HCT116 (cell line): ENCODE results near the gene EVA1A.

Experiments used
- CBX3 ChIP-seq: IDR thresholded peaks from 2 replicates; pipeline ENCODE4 v1.6.1; 2012; ENCODE audit warnings: low read depth
- CTCF ChIP-seq, 3 experiments: fragments of 200-600 bp in 1 of 3; sonication (generic) in 1 of 3; IDR thresholded peaks in 2 of 3; conservative IDR thresholded peaks in 1 of 3; 2 replicates each; pipeline ENCODE4 v1.5.1; 2012 to 2017; ENCODE audit warnings: low read depth in 2 of 3, low read length in 2 of 3, antibody characterized with exemption in 1 of 3, borderline replicate concordance in 1 of 3, control low read depth in 1 of 3, mild to moderate bottlenecking in 1 of 3, mixed read lengths in 1 of 3, mixed run types in 1 of 3, moderate library complexity in 1 of 3; ENCODE audit not compliant: insufficient read depth in 1 of 3
- EGR1 ChIP-seq: IDR thresholded peaks from 2 replicates; pipeline ENCODE4 v1.6.1; 2012; ENCODE audit warnings: low read depth
- EZH2 ChIP-seq: fragments of 200-600 bp; sonication (generic); IDR thresholded peaks from 2 replicates; pipeline ENCODE4 v1.6.1; 2017; ENCODE audit warnings: antibody characterized with exemption, mixed run types
- POLR2A ChIP-seq: IDR thresholded peaks from 2 replicates; pipeline ENCODE4 v1.7.0; 2011; ENCODE audit warnings: borderline replicate concordance; ENCODE audit not compliant: insufficient read depth, insufficient read length; ENCODE audit errors: extremely low read depth
- POLR2AphosphoS5 ChIP-seq: IDR thresholded peaks from 2 replicates; pipeline ENCODE4 v1.6.1; 2011; ENCODE audit warnings: mild to moderate bottlenecking, low read depth, low read length, moderate library complexity
- RAD21 ChIP-seq: IDR thresholded peaks from 2 replicates; pipeline ENCODE4 v1.6.1; 2012; ENCODE audit warnings: low read depth, mild to moderate bottlenecking
- SIN3A ChIP-seq: IDR thresholded peaks from 2 replicates; pipeline ENCODE4 v1.6.1; 2012; ENCODE audit warnings: low read depth
- SP1 ChIP-seq: IDR thresholded peaks from 2 replicates; pipeline ENCODE4 v1.6.1; 2012; ENCODE audit warnings: low read depth
- SRF ChIP-seq: IDR thresholded peaks from 2 replicates; pipeline ENCODE4 v1.6.1; 2012; ENCODE audit warnings: low read depth
- YY1 ChIP-seq: IDR thresholded peaks from 2 replicates; pipeline ENCODE4 v1.6.1; 2011; ENCODE audit warnings: low read length, low read depth, moderate library complexity, mild to moderate bottlenecking; ENCODE audit not compliant: insufficient replicate concordance; ENCODE audit errors: extremely low read depth
- TF ChIP-seq, protein P1 (sequence below): IDR thresholded peaks from 2 replicates; pipeline ENCODE4 v1.6.1; 2012; ENCODE audit warnings: low read depth
- TF ChIP-seq, protein P2 (sequence below): IDR thresholded peaks from 2 replicates; pipeline ENCODE4 v1.6.1; 2012

DNA sequence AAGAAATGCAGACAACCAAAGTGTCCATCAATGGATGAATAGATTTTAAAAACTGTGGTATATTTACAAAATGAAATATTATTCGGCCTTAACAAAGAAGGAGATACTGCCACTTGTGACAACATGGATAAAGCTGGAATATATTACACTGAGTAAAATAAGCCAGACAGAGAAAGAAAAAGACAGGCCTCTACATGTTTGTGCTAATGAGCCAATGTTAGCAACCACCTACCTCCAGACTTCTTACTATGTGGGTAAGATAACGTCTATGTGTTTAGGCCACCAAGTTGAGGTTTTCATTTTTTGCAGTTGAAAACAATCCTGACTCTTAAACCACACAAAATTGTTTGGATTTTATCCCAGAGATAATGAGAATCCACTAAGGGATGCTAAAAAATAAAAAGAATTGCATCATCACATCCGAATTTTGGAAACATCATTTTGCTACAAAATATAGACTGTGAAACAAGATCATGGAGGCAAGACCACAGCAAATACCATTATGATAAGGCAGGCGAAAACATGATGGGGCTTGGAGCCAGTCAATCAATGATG is 47.0 kb downstream of the EVA1A start:
- no peak for TF ChIP-seq EZH2
- TF ChIP-seq, protein P1, sequence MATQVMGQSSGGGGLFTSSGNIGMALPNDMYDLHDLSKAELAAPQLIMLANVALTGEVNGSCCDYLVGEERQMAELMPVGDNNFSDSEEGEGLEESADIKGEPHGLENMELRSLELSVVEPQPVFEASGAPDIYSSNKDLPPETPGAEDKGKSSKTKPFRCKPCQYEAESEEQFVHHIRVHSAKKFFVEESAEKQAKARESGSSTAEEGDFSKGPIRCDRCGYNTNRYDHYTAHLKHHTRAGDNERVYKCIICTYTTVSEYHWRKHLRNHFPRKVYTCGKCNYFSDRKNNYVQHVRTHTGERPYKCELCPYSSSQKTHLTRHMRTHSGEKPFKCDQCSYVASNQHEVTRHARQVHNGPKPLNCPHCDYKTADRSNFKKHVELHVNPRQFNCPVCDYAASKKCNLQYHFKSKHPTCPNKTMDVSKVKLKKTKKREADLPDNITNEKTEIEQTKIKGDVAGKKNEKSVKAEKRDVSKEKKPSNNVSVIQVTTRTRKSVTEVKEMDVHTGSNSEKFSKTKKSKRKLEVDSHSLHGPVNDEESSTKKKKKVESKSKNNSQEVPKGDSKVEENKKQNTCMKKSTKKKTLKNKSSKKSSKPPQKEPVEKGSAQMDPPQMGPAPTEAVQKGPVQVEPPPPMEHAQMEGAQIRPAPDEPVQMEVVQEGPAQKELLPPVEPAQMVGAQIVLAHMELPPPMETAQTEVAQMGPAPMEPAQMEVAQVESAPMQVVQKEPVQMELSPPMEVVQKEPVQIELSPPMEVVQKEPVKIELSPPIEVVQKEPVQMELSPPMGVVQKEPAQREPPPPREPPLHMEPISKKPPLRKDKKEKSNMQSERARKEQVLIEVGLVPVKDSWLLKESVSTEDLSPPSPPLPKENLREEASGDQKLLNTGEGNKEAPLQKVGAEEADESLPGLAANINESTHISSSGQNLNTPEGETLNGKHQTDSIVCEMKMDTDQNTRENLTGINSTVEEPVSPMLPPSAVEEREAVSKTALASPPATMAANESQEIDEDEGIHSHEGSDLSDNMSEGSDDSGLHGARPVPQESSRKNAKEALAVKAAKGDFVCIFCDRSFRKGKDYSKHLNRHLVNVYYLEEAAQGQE, result no peak
- TF ChIP-seq POLR2AphosphoS5, result no peak
- no peak for TF ChIP-seq RAD21
- no peak for TF ChIP-seq CTCF (IDR thresholded peaks at IDR 0.05 in 2 of 3, conservative IDR thresholded peaks at IDR 0.05 in 1 of 3; ENCODE audit: borderline replicate concordance in 1 of 3, insufficient read depth in 1 of 3, low read depth in 2 of 3, low read length in 2 of 3)
- no peak for TF ChIP-seq SP1
- TF ChIP-seq, protein P2, sequence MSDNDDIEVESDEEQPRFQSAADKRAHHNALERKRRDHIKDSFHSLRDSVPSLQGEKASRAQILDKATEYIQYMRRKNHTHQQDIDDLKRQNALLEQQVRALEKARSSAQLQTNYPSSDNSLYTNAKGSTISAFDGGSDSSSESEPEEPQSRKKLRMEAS, result no peak
- TF ChIP-seq EGR1, result no peak
- no peak for TF ChIP-seq YY1
- no peak for TF ChIP-seq CBX3
- no peak for TF ChIP-seq POLR2A
- no peak for TF ChIP-seq SRF
- TF ChIP-seq SIN3A, result no peak
